ENCODE data around the gene PNLIPRP1. TPM values are rescaled to one million over a fixed set of nuclear protein-coding genes. Genes with fewer than 3 reads are reported as not detected.

Gene PNLIPRP1
- total RNA-seq, 1 experiment from 2014 or later, result not detected

DNA sequence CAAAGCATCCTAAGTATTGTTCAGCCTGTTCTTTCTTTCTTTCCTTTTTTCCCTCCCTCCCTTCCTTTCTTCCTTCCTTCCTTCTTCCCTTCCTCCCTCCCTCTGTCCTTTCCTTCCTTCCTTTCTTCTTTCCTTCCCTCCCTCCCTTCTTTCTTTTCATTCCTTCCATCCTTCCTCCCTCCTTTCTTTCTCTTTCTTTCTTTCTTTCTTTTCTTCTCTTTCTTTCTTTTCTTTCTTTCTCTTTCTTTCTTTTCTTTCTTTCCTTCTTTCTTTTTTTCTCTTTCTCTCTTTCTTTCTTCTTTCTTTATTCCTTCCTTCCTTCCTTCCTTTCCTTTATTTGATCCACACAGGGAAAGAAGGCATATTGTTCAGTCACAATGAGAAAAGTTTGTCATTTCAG lies 23.8 kb upstream of the PNLIPRP1 start:
- Histone ChIP-seq H3K18ac (ENCODE audit: insufficient read length, low read depth, low read length) (no peak overlapping the region), H2BK5ac (ENCODE audit: insufficient read length, low read length) (no peak overlapping the region), H3K79me1 (ENCODE audit: insufficient read depth, low read depth, low read length, poor library complexity, severe bottlenecking) (no peaks in the 10 kb centered on the region), H2AK5ac (ENCODE audit: insufficient read length, low read length) (no peak overlapping the region), H4K5ac (ENCODE audit: insufficient read length, low read depth, low read length) (no peak overlapping the region), H3T11ph (ENCODE audit: low read length) (no peak overlapping the region), H3K79me2 (ENCODE audit: insufficient read depth, low read length) (no peaks in the 10 kb centered on the region), H2BK15ac (ENCODE audit: low read depth, low read length) (no peak overlapping the region), H2BK20ac (ENCODE audit: low read depth, low read length, poor library complexity, severe bottlenecking) (no peak overlapping the region), H4K8ac (replicated peaks; ENCODE audit: insufficient read length, low read depth, low read length) (no peak overlapping the region), H3K27ac (ENCODE audit: insufficient read length, low read depth, low read length) (no peak overlapping the region), H3K23ac (ENCODE audit: insufficient read length, low read depth, low read length) (no peak overlapping the region), H3K27me3 (ENCODE audit: insufficient read depth, low read length) (no peaks in the 10 kb centered on the region), H3K9me3 (ENCODE audit: control insufficient read depth, low read depth, low read length) (no peaks in the 10 kb centered on the region), H3K4me1 (ENCODE audit: insufficient read depth, low read length) (no peaks in the 10 kb centered on the region), H2BK12ac (ENCODE audit: insufficient read length, low read depth, low read length) (no peak overlapping the region), H2BK120ac (ENCODE audit: low read depth, low read length, poor library complexity, severe bottlenecking) (no peak overlapping the region), H3K4ac (ENCODE audit: low read depth, low read length) (no peak overlapping the region), H3K23me2 (ENCODE audit: insufficient read length, low read depth, low read length, poor library complexity, severe bottlenecking) (no peaks in the 10 kb centered on the region), H3K4me2 (ENCODE audit: insufficient read depth, insufficient read length, low read length) (no peak overlapping the region), H4K91ac (ENCODE audit: insufficient read length, low read depth, low read length) (no peak overlapping the region), H3K9ac (ENCODE audit: extremely low read depth, insufficient read length, low read length) (no peak overlapping the region), H3K14ac (ENCODE audit: insufficient read depth, low read length) (no peak overlapping the region), H3K56ac (ENCODE audit: insufficient read length, low read depth, low read length) (no peak overlapping the region), H4K20me1 (ENCODE audit: control insufficient read depth, insufficient read depth, insufficient read length) (no peaks in the 10 kb centered on the region), H2AFZ (ENCODE audit: low read length) (no peak overlapping the region)
- H3K4me1 Mint-ChIP-seq, result no peaks in the 10 kb centered on the region; a peak in 1 of 4 replicates
- 0 out of 2 replicates have a peak, but pooled peaks cover 1% of the 10 kb centered on the region for H3K27me3 Mint-ChIP-seq (ENCODE audit: low read depth)
- TF ChIP-seq, protein P1, sequence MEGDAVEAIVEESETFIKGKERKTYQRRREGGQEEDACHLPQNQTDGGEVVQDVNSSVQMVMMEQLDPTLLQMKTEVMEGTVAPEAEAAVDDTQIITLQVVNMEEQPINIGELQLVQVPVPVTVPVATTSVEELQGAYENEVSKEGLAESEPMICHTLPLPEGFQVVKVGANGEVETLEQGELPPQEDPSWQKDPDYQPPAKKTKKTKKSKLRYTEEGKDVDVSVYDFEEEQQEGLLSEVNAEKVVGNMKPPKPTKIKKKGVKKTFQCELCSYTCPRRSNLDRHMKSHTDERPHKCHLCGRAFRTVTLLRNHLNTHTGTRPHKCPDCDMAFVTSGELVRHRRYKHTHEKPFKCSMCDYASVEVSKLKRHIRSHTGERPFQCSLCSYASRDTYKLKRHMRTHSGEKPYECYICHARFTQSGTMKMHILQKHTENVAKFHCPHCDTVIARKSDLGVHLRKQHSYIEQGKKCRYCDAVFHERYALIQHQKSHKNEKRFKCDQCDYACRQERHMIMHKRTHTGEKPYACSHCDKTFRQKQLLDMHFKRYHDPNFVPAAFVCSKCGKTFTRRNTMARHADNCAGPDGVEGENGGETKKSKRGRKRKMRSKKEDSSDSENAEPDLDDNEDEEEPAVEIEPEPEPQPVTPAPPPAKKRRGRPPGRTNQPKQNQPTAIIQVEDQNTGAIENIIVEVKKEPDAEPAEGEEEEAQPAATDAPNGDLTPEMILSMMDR (conservative IDR thresholded peaks at IDR 0.05), result no peak
- H3K9me3 Mint-ChIP-seq, result no peaks in the 10 kb centered on the region
- no peak overlapping the region for H3K27ac Mint-ChIP-seq
- no peaks in the 10 kb centered on the region for H3K36me3 Mint-ChIP-seq (ENCODE audit: insufficient read depth in 1 of 3, low read depth in 3 of 3)
- DNase-seq, result no peak
- H3K4me3 Mint-ChIP-seq, result no peak overlapping the region

Data from H9 (cell line).